Stimulated activated CD8-positive, alpha-beta memory T cell treated with anti-CD3 and anti-CD28 coated beads, Interleukin-15, amount 100 ng/mL, for 24 hours (primary cell): ENCODE results near the gene SPHK1.

Experiments
- DNase-seq: peaks from one replicate; pipeline ENCODE4 v3.0.0-alpha.2; 2020; ENCODE audit warnings: low read depth

The SPHK1 gene

DNA sequence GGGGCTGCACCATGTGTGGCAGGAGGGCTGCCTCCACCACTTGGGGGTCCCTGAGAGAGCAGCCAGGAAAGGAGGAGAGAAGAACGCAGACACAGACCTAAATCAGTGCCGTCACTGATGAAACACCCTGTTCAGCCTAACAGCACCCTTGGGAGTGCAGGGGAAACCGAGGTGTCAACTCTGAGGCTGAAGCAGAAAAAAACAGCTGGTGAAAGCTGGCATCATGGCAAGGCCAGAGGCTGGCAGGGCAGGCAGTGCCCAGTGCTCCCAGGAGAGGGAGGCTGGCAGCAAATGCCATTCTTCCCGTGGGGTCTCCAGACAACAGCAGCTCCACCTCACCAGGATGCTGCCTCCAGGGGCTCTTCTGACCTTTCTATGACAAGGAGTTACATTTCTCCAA, 23.1 kb downstream of the SPHK1 start:
- no peak for DNase-seq

- no peak for DNase-seq
Observed at GRCh38 chr17:76408037-76408849, 23.8 kb downstream of the SPHK1 start.

- no peak for DNase-seq
Observed at GRCh38 chr17:76410328-76410965, 26.0 kb downstream of the SPHK1 start.

DNA sequence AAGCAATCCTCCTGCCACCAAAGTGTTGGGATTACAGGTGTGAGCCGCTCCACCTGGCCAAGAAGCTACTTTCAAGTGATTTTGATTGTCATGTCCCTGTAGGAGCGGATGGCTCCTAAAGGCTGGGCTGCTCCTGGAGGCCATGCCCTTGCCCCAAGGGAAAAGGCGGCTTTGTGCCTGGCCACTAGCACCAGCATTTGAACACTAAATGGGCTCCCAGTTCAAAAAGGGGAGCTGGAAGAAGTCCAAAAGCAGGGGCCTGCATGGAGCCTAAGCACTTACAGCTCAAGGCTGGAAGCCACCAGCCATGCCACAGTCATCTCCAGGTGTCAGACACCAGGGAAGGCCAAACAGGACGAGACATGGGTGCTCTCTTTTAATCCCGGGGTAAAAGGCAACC, 26.8 kb downstream of the SPHK1 start:
- DNase-seq: no peak

GRCh38 chr17:76414334-76415295, 30.2 kb downstream of the SPHK1 start:
- no peak for DNase-seq

DNA sequence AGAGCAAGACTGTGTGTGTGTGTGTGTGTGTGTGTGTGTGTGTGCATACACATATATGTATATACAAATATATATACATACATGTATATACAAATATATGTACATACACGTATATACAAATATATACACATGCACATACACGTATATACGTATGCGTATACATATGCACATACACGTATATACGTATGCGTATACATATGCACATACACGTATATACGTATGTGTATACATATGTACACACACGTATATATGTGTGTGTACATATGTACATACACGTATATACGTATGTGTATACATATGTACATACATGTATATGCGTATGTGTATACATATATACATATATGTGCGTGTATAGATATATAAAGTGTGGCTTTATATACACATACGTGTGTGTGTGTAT, 31.4 kb downstream of the SPHK1 start:
- DNase-seq: no peak

- no peak for DNase-seq
Observed at GRCh38 chr17:76416457-76416856, 32.0 kb downstream of the SPHK1 start.

GRCh38 chr17:76416899-76417298, 32.5 kb downstream of the SPHK1 start:
- no peak for DNase-seq

GRCh38 chr17:76417499-76418143, 33.2 kb downstream of the SPHK1 start:
- no peak for DNase-seq

DNA sequence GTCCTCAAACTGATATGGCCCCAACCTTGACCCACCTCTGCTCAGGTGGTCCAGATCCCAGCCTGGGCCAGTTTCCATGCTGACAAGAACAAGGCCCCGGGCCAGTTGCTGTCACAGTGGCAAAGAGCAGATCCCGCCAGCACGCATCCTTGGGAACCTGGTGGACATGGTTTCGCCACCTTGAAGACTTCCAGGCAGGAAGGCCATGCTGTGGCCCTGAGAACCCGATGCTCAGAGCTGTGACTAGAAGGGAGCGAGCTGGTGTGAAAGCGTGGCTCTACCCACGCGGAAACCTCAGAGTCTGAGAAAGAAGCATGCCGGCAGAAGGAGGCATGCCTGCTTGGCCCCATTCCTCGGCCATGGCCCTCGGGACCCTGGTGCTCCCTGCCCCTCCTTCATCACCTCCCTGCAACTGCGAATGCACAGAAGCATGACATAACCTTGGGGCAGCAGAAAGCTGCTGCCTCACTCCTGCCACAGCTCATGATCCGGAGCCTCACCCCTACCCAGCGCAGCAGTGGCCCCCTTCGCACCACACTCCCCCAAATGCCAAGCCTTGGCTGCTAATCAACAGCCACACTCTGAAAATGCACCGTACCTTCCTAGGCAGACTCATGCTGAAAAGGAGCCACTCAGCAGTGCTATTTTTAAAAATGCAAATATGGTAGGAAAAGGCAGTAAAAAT, 35.3 kb downstream of the SPHK1 start:
- DNase-seq: no peak

GRCh38 chr17:76420356-76421043, 36.1 kb downstream of the SPHK1 start:
- no peak for DNase-seq

GRCh38 chr17:76421044-76421407, 36.6 kb downstream of the SPHK1 start:
- DNase-seq: no peak

DNA sequence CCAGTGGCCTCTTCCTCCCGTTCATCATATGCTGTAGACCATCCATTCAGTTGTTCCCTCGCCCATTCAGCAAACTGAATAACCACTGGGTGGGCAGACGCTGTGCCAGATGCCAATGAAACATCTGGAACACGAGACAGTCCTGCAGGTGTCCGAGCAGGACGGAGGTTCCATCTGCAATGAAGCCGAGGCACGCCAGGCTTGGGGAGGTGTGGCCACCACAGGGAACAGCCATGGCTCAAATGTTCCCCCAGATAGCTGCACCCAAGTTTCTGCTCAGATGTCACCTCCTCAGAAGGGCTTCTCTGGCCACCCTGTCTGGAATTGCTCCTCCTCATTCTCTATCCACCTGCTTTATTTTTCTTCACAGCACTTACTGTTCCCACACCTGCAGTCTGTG, 38.0 kb downstream of the SPHK1 start:
- no peak for DNase-seq

DNA sequence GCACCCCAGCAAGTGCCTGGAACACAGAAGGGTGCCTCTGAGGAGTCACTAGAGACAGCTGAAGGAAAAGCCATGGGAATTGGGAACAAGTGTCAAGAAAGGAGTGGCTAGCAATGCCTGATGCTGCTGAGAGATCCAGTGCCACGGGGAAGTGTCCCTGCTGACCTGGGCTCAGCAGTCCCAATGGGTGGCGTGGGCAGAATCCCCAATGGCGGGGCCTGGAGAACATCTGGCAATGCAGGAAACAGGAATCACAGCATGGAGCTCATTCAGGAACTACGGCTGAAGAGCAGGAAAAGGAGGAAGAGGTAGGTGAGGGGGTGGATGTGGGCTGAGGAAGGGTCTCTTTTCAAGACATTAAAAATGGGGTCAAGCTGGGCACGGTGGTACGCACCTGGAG, 38.5 kb downstream of the SPHK1 start:
- DNase-seq: no peak

GRCh38 chr17:76426853-76427252, 42.4 kb downstream of the SPHK1 start:
- no peak for DNase-seq

DNA sequence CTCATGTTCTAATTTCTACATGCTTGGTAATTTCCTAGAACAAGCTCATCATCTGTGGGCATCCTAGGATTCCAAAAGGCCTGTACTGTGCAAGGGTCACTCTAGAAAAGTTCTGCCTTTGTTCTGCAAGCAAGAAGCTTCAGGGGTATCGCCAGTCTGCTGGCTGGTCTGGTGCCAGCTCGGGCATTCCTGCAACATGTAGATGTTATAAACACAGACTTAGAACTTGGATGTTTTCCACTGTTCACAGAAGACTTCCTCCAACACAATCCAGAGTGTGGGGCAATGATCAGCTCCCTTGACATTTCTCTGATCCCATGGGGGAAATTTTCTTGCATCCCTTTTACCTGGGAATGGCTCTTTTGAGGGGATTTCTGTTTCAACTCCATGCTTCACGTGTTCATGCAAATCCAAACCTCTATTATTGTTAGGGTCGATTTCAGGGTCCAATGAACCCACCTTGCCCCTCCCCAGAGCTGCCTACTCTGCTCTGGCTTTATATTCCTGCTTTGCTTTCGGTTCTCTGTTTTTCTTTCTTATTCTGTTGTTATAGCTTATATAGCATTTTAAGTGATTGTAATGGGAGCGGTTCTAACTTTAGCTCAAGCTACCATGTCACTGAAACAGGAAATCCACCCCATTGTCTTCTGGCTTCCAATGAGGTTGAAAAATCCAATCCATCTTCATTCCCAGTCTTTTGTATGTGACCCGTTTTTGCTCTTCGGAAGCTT, 43.3 kb downstream of the SPHK1 start:
- no peak for DNase-seq

DNA sequence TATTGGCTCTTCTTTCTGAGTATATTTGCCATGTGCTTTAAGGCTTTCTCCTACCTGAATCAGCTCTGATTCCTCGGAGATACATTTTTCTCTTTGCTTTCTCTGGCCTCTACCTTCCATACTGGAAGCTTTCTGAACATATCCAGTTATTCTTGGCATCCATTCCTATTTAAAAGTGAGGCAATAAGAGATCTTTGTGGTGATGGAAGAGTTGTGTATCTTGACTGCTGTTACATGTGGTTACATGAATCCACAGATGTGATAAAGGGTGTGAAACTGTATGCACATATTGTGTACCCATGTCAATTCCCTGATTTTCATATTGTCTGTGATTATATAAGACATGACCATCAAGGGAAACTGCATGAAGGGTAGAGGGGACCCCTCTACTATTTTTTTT, 44.1 kb downstream of the SPHK1 start:
- no peak for DNase-seq

DNA sequence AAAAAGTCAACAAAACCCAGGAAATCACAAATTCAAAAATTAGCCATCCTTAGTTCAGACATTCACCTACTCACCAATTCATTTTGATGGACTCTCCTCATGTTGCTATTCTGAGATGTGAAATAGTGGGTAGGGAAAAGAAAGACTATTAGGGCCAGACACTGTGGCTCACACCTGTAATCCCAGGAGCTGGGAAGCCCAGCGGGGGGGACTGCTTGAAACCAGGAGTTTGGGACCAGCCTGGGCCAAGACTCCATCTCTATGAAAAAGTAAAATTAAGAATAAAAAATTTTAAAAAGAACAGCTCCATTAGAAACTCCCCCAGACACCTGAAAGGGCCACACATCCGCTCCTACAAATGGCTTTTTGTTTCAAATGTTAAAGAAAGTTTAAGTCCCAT, 47.1 kb downstream of the SPHK1 start:
- DNase-seq: no peak

- no peak for DNase-seq
Observed at GRCh38 chr17:76432004-76432403, 47.6 kb downstream of the SPHK1 start.

GRCh38 chr17:76432712-76433336, 48.4 kb downstream of the SPHK1 start:
- DNase-seq: no peak
